Lower leg skin (tissue), 3 donors: ENCODE results near the gene ATF7IP.

Experiments
- CTCF ChIP-seq, 3 donors: fragments of 450-650 bp; IDR thresholded peaks; one replicate each; pipeline ENCODE4 v1.5.1; 2016; ENCODE audit warnings: antibody characterized with exemption in 3 of 3, mild to moderate bottlenecking in 3 of 3, moderate library complexity in 2 of 3
- POLR2A ChIP-seq, 2 donors: fragments of 450-650 bp; IDR thresholded peaks; one replicate each; pipeline ENCODE4 v1.6.1; 2016 to 2017; ENCODE audit warnings: antibody characterized with exemption in 2 of 2, mild to moderate bottlenecking in 1 of 2, moderate library complexity in 1 of 2

- TF ChIP-seq CTCF (IDR thresholded peaks at IDR 0.05) (no peak), POLR2A (IDR thresholded peaks at IDR 0.05) (no peak)
Observed at GRCh38 chr12:14426792-14427191, 61.3 kb downstream of the ATF7IP start.
